ENCODE measurements around the gene TRIM15.
A peak's percentile ranks its signal among the peaks of the same experiment; 100 is the strongest.
"Not testable (repeated sequence)": the region's sequence is repeated elsewhere in the genome, so short reads cannot be mapped to it uniquely, and the experiment has no call there.

The TRIM15 gene
- total RNA-seq: 0 reads per million in 4 experiments

DNA sequence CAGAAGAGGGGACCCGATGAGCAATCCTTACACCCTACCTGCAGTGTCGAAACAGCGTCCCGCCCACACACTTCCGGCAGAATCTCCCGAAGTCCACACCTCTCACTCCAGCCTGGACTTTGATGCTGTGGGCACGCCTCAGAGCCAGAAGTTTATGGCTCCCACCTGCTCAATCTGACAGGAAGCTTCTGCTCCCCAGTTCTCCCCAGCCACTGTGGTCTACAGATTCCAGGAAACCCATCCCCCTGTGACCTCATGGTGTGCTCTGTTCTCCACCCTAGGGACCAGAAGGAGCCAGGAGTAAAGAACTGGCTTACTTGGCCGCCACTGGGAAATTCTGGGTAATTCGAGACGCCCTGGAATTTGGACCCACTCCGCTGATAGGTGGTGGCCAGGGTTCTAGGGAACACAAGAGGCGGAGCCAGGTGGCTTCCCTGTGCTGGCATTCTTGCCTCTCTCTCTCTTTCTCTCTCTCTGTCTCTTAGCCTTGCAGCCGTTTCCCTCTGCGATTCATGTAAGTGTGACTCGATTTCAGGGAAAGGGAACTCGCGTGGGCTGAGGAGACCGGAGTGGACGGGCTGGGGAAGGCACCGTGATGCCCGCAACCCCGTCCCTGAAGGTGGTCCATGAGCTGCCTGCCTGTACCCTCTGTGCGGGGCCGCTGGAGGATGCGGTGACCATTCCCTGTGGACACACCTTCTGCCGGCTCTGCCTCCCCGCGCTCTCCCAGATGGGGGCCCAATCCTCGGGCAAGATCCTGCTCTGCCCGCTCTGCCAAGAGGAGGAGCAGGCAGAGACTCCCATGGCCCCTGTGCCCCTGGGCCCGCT, at the start of gene TRIM15:
TRIM15 (plus strand) TSS at position 457 of the 828 bp plus-strand sequence; CDS start at position 596, 139 bp downstream.
- peak; percentile 6 for DNase-seq

DNA sequence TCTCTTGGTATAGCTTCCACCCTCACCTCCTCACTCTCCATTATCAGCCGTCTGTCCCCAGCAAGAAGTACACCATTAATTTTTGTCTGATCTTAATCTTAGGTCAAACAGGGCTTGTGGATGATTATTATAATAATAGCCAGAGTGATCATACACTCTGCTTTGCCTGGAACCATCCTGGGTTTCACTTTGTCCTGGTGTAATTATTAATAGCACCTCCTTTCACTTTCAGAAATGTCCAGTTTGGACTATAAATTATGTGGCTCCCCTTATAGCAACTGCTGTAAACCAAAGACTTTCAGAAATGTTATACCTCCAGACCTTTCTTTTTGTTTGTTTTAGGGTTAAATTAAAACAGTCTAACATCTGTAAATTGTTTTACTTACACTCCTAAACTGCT, 49.5 kb upstream of the TRIM15 start:
- DNase-seq: no peak

DNA sequence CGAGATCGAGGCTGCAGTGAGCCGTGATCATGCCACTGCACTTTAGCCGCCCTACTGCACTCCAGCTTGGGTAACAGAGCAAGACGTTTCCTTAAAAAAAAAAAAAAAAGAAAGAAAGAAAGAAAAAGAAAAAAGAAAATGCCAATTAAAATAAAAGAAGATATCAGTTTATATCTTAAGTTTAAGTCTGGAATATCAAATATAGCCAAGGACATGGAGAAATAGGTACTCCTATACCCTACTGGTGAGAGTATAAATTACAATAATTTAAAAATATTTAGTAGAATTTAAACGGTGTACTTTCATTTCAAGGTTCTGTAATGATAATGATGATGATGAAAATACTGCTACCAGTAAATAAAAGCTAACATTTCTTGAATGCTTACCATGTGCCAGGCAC, 46.6 kb upstream of the TRIM15 start:
- DNase-seq: no peak

DNA sequence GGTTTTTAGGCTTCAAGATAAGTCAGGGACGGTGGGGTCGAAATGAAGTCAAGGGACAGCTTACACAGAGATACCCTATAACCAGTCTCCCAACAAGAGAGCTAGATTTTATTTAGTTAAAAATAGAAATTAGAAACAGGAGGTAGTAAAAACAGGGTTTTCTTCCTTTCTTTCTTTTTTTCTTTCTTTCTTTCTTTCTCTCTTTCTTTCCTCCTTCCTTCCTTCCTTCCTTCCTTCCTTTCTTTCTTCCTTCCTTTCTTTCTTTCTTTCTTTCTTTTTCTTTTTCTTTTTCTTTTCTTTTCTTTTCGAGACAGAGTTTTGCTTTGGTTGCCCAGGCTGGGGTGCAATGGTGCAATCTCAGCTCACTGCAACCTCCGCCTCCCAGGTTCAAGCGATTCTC, 44.7 kb upstream of the TRIM15 start:
- DNase-seq: not testable (repeated sequence)

DNA sequence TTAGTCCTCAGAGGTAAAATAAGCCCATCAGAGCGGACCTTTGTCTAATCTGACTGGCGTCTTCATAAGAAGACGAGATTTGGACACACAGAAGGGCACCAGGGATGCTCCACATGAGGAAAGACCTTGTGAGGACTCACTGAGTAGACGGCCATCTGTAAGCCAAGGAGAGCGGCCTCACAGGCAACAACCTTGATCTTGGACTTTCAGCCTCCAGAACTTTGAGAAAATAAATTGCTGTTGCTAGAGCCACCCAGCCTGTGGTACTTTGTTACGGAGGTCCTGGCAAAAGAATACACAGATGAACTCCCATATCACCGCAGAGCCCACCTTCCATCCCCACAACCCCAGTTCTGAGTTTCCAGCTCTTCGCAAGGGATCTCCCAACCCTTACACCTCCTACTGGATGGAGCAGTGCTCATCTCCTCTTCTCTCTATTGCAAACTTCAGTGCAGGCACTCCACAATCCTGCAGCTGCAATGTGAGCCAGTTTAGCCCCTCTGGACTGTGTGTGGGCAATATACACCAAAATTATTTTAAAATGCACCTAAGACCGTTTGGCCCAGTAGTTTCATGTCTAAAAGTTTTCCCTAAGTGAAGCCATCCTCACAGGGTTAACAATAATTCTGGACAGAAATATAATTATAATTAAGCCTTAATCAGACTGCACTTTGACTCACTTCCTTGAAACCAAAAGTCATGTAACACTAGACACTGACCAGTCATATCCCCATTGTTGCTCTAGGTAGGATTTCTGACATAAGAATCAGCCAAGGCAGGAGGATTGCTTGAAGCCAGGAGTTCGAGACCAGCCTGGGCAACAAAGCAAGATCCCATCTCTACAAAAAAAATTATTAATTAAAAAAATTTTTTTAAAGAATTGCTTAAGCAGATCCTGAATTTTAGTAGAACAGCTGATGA, 41.6 kb upstream of the TRIM15 start:
- DNase-seq: no peak

DNA sequence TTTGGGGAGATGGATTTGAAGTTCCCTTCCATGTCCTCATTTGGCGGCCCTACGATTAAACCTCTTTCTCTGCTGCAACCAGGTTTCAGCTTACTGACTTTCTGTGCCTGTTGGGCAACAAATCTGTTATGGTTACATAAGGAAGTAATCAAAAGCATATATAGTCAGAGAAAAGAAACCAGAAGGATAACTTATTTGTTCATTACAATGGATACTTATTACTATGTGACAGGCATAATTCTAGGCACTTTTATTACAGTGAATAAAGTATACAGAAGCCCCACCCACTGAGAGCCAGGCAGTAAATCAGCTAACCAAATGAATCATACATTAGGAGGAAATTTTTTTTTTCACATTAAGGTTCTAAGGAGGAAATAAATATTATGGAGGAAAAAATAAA, 40.8 kb upstream of the TRIM15 start:
- DNase-seq: no peak

DNA sequence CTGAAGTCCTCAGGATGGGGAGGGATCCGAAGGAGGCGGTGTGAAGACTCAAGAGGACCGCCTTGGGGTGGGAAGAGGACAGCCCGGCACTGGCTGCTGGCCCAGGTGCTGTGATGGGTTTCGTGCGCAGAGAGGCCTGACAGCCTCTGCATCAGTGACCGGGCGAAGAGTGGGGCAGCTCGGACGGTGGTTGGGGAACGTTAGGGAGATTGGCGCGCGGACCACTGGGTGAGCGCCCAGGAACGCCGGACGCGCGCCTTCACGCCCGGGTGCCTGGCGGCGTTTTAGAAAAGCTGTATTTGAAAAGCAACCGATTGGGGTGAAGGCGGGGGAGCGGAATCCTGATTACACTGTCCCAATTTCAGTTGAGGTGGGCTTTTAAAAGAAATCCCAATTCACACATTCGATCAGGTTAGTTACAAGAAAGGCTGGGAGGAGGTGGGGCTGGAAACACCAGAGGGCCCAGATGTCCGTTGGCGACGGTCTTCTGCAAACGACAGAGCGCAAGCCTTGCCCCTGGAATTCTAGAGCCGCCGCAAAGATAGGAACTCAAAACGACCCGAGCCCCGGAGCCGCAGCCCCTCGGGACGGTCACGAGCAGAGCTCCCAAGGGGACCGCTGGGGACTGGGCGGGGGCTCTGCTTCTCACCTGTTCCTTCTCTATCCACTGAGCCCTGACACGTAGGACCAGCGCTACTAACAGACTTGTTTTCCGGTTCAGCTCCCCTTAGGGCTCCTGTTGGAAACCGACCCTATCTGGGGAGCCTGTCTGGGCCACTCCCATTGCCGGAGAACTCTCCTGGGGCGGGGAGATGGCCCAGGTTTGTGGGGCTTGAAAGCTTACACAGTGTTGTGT, 35.9 kb upstream of the TRIM15 start:
- DNase-seq: no peak

DNA sequence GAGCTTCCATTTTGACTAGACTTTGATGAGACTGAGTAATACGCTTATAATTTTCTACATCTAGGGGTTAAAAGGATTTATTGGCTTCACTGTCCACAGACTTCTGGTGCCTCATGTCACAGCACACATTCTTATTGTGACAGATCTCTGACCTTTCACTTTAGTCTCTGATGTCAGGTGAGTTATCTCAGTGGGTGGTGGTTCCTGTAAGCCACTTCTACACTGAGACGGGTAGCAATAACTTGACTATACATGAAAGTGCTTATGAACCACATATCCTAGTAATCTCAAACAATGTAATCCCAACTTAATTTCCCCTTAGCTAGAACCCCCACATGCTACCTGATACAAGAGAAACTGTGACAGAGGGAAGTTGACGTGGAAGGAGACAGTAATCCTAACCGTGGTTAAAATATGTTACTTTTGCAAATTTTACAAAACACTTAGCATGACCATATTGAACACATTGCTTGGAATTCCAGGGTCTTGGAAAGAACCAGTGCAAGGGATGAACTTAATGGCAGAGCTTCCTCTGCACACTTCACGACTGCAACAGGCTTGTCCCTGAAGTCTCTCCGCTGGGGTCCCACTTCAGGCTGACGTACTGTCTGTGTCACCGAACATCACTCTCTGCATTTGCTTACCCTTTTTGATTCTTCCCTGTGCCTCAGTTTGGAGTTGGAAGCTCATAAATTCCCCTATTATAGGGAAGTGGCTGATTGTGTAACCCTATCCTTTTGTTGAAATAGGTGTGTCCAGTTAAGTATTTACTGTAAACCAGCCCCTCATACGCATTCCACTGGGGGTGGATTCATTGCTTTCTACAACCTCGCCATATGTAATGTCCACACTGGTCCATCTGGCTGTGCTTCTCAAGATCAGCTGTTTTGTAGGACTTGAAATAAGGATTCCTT, 33.8 kb upstream of the TRIM15 start:
- DNase-seq: no peak

DNA sequence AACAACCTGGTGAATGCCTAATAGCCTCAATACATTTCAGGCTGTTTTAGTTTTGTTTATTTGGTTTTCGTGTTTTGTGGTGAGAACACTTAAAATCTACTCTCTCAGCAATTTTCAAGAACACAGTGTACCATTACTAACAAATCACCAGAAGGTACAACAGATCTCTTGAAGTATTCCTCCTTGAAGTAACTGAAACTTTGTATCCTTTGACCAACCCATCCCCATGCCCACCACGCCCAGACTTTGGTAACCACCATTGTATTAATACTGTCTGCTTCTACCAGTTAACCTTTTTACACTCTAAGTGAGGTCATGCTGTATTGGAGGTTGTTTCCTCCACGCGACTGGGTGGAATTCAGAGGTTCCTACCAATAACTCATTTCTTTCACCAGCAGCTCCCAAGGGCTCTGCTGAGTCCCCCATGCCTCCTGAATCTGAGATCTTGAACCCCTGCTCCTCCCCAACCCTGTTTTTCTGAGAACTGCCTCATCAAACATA, 33.1 kb upstream of the TRIM15 start:
- no peak for DNase-seq

DNA sequence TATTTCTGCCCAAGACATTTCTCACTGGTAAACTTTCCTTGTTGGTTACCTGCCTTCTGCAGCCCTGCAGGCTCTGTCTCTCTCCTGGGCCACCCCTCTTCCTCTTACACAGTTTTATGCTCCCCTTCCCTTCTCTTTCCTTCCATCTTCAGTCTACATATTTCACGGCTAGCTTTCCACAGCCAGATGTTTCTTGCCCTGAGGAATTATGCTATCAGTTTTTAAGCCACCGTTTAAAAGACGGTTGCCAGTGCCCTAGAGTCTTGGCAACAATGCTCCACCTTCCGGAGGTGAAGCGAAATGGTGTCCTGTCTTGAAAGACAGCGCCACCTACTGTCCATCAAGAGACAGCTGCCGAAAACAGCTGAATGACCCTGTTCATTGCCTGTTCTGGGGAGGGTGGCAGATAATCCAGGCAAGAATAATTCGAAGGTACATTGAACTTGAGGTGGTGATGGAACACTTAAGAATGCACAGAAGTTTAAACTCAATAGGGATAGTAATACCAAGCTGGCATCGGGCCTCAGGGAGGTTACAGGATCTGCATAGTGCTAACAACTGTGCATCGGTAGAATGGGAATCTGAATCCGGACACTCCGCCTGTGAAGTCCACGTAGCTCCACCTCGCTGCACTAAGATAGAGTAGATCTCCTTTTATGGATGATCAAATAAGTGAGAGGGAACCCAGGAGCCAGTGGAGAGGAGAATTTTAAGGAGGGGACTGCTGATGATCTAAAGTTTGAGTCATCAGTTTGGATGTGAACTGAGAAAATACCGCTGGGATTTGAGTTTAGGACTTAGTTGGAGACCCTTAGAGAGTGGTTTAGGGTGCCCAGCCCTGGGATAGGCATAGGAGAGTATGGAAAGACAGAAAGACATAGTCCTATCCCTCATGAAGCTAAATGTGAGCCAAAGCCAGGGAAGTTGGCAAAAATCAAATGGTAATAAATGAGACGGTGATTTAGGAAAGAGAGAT, 32.2 kb upstream of the TRIM15 start:
- peak; percentile 46 for DNase-seq

DNA sequence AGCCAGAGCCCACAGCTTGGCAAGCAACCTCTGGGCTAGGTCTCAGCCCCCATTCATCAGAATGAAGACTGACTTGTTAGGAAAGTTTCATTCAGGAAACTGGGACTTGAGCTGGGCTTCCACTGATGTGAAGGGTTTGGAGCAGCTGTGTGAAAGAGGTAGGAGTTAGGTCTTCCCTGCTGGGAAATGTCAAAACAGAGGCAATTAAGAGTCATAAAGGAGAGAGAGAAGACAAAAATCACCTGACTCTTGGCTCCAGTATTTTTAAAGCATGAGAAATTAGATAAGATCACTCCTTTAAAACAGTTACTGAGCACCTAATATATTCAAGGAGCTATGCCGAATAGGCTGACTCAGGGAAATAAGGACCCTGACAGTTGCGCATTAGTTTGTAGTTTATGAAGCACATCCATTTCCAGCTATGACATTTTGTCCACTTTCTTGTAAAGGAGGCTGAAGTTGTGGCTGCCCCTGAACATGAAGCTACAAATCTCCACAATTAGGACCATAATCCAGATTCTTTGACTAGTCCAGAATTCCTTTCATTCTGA, 31.3 kb upstream of the TRIM15 start:
- DNase-seq: no peak

DNA sequence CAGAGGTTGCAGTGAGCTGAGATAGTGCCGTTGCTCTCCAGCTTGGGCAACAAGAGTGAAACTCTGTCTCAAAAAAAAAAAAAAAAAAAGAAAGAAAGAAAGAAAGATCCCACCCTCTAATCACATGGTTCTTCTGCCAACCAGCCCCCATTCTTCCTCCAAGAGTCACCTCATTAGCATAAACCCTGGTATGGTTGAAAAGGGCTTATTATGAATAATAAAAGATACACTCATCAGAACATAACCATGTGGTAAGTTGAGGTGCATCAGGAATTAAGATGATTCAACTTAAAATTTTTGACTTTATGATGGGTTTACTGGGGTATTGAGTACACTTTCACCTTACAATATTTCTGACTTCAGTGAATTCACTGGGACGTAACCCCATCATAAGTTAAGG, 28.2 kb upstream of the TRIM15 start:
- no peak for DNase-seq

DNA sequence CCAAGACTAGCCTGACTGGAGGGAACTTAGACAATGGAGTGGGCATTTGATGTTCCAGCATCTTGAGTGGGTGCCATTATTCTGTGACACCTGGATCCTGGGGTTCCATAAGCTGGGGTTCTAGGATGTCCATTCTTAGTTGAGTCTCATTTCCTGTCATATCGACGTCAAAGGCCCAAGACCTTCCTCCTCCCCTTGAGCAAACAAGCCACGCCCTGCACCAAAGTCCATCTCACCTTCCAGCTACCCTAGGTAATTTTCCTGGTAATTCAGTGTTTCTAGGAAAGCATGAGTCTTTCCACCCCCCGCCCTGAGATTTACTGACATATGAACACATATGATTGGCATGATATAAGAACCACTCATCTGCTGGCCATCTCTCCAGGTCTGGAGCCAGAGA, 27.6 kb upstream of the TRIM15 start, which contains the start of gene TRIM40:
TRIM40 (plus strand) TSS at position 384 of the 400 bp plus-strand sequence. CDS start 897 bp downstream, outside the sequence.
- DNase-seq: no peak

DNA sequence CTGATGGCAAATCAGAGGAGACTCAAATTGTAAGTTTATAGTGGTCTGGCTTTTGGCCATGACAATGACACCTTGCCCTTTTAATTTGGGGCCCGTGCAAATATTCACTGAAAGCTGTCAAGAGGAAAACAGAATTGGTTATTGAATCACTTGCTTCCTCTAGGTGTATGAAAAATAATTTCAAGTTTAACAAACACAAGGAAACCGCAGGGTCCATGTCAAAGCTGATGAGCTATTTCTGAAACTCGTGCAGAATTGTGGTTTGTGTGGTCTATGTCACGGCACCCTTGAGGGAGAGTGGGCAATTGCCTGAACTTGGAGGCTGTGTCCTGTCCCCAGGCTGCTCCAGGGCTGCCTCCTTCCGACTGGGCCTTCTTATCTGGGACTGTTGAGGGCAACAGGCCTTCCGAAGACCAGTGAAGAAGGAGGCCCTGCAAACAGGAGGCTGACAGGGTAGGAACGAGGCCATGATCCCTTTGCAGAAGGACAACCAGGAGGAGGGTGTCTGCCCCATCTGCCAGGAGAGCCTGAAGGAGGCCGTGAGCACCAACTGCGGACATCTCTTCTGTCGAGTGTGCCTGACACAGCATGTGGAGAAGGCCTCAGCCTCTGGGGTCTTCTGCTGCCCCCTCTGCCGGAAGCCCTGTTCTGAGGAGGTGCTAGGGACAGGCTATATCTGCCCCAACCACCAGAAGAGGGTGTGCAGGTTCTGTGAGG, 26.6 kb upstream of the TRIM15 start:
- DNase-seq: no peak

DNA sequence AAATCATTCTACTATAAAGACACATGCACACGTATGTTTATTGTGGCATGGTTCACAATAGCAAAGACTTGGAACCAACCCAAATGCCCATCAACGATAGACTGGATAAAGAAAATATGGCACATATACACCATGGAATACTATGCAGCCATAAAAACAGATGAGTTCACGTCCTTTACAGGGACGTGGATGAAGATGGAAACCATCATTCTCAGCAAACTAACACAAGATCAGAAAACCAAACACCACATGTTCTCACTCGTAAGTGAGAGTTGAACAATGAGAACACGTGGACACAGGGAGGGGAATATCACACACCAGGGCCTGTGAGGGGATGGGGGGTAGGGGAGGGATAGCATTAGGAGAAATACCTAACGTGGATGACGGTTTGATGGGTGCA, 23.1 kb upstream of the TRIM15 start:
- DNase-seq: not testable (repeated sequence)

DNA sequence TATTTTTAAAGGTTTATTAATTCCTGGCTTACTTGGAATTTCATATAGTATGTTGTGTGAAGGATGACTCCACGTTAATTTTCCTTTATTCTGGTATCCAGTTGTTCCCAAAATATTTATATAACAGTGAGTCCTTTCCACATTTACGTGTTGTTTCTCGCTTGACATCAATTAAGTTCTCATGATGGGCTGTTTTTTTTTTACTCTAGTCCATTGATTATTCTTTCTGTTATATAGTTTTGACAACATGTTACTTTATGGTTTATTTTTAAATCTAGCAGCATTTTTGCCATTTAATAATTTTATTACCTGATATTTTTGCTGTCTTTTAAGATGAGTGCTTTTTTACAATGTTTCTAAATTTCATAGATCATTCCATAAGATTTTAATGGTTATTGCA, 20.7 kb upstream of the TRIM15 start:
- no peak for DNase-seq

DNA sequence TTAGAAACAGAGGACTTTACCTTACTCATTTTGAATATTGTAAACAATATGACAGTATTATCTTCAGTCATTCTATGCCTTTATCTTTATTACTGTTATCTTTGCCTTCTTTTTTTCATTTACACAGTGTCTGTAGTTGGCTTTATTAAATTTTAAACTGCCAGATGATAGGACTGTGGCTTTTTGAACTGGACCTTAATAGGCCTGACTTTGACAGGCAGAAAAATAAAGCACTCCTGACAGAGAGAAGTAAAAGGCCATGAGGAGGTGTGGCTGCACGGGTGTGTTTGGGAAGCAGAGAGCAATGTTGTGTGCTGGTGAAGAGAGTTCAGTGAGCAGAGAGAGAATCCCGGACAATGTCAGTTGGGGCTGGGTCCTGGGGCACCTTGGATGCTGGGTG, 19.6 kb upstream of the TRIM15 start:
- no peak for DNase-seq

DNA sequence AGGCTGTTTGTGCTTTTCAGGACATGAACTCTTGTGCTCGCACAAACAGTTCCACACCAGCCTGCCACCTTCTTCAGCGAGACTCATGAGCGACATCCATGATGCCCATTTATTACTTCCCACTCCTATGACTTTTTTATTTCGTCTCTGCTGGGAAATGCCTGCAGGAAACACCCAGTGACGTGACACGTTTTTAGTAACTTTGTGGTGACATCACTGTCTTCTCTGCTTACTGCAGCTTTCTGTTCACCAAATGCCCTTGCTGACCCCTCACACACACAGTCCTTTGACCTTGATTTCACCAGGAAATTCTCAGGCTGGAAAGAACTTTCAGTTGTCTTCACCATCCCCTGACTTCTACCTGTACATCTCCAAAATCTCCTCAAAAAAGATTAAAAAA, 18.5 kb upstream of the TRIM15 start:
- no peak for DNase-seq

DNA sequence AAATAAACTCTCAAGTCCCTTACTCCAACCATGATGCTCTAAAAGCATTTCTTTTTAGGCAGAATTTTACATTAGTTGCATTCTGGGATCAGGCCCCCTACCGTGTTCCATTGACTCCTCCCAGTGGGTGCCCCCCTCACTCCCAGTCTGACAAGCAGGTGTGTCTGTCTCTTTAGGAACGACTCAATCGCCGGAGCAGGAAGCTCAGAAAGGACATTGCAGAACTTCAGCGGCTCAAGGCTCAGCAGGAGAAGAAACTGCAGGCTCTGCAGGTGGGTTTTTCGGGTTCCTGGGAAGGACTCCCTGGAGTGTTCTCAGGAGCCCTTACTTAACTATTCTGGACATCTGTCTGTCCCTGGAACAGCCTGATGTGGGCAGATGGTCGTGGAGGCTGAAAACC, 17.5 kb upstream of the TRIM15 start:
- DNase-seq: no peak

All from effector CD8-positive, alpha-beta T cell (primary cell).